Amygdala (tissue), 56 donors: ENCODE results near the gene BLVRA.

Experiments used
- DNase-seq, 56 donors: peaks; one replicate each; lab custom pipeline; 2025; lab: John Stamatoyannopoulos, UW

Gene BLVRA

DNA sequence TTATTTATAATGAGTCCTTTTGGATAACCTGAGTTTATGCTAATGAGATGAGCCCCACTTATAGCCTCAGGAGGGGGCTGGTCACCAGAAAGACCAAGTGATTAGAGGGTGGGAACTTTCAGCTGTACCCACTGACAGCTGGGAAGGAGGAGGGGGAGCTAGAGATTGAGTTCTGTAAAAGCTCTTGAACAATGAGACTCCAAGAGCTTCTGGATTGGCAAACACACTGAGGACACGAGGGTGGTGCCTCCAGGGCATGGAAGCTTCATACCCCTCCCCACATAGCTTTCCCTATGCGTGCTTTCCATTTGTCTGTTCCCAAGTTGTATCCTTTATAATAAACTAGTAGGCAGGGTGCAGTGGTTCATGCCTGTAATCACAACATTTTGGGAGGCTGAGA, 90.6 kb downstream of the BLVRA start:
- DNase-seq: no peak

DNA sequence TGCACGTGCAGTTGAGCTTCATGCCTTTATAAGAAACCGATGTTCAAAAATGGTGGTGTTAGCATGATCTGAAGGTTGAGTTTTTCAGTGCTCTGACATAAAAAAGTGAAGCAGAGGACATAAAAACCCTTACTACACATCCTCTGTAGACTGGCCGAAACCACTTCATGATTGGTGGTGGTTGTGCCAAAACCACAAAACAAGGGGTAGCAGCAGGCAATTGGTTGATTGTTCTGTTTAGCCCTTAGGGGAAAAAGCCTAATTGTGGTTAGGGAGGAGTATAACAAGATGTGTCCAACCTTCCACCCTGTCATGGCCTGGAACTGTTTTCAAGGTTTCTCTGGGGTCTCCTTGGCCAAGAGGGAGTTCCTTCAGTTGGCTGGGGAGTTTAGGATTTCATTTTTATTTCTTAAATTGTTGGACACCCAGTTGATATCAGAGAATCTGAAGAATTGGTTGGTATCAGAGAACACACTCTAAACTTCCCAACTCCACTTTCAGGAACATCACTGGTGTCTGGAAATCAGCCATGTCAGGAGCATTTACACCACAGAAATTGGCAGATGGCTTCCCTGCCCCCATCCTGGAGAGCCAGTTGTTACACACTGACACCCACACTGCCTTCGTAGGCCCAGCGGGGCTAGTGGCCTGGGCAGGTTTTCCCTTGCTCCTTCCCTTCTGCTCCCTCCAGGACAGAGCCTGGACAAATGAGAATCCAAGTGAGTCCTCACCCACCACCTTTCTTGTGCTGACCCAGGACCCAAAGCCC, 92.1 kb downstream of the BLVRA start:
- DNase-seq: no peak

DNA sequence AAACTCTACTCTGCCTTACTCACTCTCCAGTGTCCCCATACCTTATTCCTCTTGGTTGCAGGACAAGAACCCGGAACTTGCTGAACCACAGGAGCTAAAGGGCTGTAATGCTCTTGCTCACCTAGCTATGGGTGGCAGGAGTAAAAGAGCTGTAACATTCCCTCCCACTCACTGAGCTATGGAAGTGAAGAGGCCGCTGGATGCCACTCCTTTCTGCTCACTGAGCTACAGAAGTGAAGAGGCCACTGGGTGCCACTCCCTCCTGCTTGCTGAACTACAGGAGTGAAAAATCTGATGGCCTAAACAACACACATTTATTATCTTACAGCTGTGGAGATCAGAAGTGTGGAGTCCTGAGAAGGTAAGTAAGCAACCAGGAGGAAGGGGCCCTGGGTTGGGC, 93.3 kb downstream of the BLVRA start:
- no peak for DNase-seq

DNA sequence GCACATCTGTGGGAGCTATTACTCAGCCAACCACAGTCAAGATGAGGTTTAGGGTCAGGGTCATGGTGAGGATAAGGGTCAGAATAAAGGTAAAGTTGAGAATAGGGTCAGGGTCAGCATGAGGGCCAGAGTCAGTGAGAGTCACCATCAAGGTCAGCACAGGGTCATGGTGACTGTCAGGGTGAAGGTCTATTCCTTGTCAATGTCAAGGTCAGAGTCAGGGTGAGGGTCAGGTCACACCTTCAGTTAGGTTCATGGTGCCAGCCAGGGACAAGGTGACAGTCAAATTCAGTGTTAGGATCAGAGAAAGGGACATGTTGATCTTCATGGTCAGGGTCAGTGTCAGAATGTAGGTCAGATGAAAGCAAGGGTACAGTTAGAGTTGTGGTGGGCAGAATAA, 96.7 kb downstream of the BLVRA start:
- DNase-seq: no peak

DNA sequence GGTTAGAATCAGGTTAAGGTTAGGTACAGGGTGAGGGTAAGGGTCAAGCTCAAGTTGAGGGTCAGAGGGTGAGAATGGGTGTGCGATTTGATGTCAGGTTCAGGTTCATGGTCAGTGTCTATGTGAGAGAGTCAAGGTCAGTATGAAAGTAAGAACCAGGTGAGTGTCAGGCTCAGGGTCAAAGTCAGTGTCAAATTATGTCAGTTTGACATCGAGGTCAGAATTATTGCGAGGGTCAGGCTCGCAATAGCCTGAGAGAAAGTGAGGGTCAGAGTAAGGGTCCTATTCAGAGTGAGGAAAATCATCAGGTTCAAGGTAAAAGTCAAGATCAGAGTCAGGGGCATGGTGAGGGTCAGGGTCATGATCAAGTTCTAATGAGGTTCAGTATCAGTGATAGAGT, 97.8 kb downstream of the BLVRA start:
- no peak for DNase-seq
